ENCODE data around the gene KRT84.

Gene KRT84

GRCh38 chr12:52405922-52406385 lies 20.5 kb upstream of the KRT84 start, which contains the start of gene KRT82:
TSS of gene KRT82 (minus strand) at chr12:52406335. CDS start at chr12:52406277, 58 bp downstream.
- no peaks in the 10 kb centered on the region for H3K36me3 ChIP-seq (ENCODE audit: control insufficient read depth in 2 of 2, insufficient read depth in 1 of 2, low read length in 2 of 2)
- ChIA-PET CTCF (interaction anchor here (0.6 to 4.7 kb wide), 2 partner anchors 11 to 252 kb away, joined by 3 to 26 read pairs; no protein-coding TSS in a partner anchor), POLR2A (no interaction called here)
- no peak for TF ChIP-seq SETDB1 (IDR thresholded peaks at IDR 0.05; ENCODE audit: insufficient read length, low read length)
- no peak for TF ChIP-seq ZNF521 (tag by site-specific recombination; IDR thresholded peaks at IDR 0.05)
- TF ChIP-seq ZNF747 (tag by site-specific recombination; IDR thresholded peaks at IDR 0.05), result no peak
- TF ChIP-seq ZNF169 (tag by site-specific recombination; IDR thresholded peaks at IDR 0.05), result no peak
- no peak for TF ChIP-seq KLF1 (tag by site-specific recombination; IDR thresholded peaks at IDR 0.05)
- TF ChIP-seq, protein P1, sequence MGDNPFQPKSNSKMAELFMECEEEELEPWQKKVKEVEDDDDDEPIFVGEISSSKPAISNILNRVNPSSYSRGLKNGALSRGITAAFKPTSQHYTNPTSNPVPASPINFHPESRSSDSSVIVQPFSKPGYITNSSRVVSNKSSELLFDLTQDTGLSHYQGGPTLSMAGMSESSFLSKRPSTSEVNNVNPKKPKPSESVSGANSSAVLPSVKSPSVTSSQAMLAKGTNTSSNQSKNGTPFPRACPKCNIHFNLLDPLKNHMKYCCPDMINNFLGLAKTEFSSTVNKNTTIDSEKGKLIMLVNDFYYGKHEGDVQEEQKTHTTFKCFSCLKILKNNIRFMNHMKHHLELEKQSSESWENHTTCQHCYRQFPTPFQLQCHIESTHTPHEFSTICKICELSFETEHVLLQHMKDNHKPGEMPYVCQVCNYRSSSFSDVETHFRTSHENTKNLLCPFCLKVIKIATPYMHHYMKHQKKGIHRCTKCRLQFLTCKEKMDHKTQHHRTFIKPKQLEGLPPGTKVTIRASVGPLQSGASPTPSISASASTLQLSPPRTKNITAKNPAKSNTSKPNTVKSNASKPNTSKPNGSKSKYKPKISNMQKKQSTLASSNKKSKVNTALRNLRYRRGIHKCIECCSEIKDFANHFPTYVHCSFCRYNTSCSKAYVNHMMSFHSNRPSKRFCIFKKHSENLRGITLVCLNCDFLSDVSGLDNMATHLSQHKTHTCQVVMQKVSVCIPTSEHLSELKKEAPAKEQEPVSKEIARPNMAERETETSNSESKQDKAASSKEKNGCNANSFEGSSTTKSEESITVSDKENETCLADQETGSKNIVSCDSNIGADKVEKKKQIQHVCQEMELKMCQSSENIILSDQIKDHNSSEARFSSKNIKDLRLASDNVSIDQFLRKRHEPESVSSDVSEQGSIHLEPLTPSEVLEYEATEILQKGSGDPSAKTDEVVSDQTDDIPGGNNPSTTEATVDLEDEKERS (tag by site-specific recombination; IDR thresholded peaks at IDR 0.05), result no peak
- TF ChIP-seq, protein P2, sequence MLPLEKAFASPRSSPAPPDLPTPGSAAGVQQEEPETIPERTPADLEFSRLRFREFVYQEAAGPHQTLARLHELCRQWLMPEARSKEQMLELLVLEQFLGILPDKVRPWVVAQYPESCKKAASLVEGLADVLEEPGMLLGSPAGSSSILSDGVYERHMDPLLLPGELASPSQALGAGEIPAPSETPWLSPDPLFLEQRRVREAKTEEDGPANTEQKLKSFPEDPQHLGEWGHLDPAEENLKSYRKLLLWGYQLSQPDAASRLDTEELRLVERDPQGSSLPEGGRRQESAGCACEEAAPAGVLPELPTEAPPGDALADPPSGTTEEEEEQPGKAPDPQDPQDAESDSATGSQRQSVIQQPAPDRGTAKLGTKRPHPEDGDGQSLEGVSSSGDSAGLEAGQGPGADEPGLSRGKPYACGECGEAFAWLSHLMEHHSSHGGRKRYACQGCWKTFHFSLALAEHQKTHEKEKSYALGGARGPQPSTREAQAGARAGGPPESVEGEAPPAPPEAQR (tag by site-specific recombination; IDR thresholded peaks at IDR 0.05), result no peak
- no peak for TF ChIP-seq ZFP69B (tag by site-specific recombination; IDR thresholded peaks at IDR 0.05)
- TF ChIP-seq ZNF132 (tag by site-specific recombination; IDR thresholded peaks at IDR 0.05; ENCODE audit: borderline replicate concordance), result no peak
- no peak for TF ChIP-seq CTCF (tag by site-specific recombination; IDR thresholded peaks at IDR 0.05)
- TF ChIP-seq ZNF624 (tag by site-specific recombination; IDR thresholded peaks at IDR 0.05), result no peak
- no peak for TF ChIP-seq KLF9 (tag by site-specific recombination; IDR thresholded peaks at IDR 0.05; ENCODE audit: low read depth)
- TF ChIP-seq, protein P3, sequence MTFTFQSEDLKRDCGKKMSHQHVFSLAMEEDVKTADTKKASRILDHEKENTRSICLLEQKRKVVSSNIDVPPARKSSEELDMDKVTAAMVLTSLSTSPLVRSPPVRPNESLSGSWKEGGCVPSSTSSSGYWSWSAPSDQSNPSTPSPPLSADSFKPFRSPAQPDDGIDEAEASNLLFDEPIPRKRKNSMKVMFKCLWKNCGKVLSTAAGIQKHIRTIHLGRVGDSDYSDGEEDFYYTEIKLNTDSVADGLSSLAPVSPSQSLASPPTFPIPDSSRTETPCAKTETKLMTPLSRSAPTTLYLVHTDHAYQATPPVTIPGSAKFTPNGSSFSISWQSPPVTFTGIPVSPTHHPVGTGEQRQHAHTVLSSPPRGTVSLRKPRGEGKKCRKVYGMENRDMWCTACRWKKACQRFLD (tag by site-specific recombination; IDR thresholded peaks at IDR 0.05), result no peak
- TF ChIP-seq KLF7 (tag by site-specific recombination; IDR thresholded peaks at IDR 0.05; ENCODE audit: borderline replicate concordance), result no peak
- no peak for TF ChIP-seq ZBTB20 (tag by site-specific recombination; IDR thresholded peaks at IDR 0.05)
- no peak for TF ChIP-seq ZNF302 (tag by site-specific recombination; IDR thresholded peaks at IDR 0.05; ENCODE audit: low read depth)
- TF ChIP-seq ZNF133 (tag by site-specific recombination; IDR thresholded peaks at IDR 0.05), result no peak
- no peak within 1 kb of the TSS for H3K4me3 ChIP-seq (ENCODE audit: low read depth, low read length)
- H3K9me3 ChIP-seq (ENCODE audit: control insufficient read depth, insufficient read depth, low read depth, low read length), result no peaks in the 10 kb centered on the region
- no peak within 1 kb of the TSS for H3K27ac ChIP-seq (ENCODE audit: extremely low read depth, low read depth, low read length)
- H3K4me1 ChIP-seq (ENCODE audit: control insufficient read depth, insufficient read depth, low read length), result no peaks in the 10 kb centered on the region

DNA sequence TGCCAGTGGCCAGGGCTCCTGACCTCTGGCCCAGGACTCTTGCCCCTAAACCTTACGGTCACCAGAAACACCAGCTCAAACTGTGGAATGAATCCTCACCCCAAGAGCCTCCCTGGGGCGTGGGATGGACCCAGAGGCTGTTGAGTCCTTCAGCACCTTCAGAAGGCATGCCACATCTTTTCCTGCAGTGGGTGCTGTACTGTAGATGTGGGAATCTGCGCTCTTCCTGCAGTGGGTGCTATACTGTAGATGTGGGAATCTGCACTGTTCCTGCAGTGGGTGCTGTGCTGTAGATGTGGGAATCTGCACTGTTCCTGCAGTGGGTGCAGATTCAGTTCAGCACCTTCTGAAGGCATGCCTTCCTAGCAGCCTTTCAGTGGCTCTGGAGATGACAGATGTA lies 19.5 kb upstream of the KRT84 start:
- POLR2A ChIA-PET, result no interaction called here

More for the DNA sequence above, 19.5 kb upstream of the KRT84 start:
- Histone ChIP-seq H3K36me3 (ENCODE audit: control insufficient read depth in 2 of 2, insufficient read depth in 1 of 2, low read length in 2 of 2) (no peaks in the 10 kb centered on the region), H3K27ac (ENCODE audit: extremely low read depth, low read depth, low read length) (no peak overlapping the region), H3K9me3 (ENCODE audit: control insufficient read depth, insufficient read depth, low read depth, low read length) (no peaks in the 10 kb centered on the region), H3K4me1 (ENCODE audit: control insufficient read depth, insufficient read depth, low read length) (no peaks in the 10 kb centered on the region), H3K4me3 (ENCODE audit: low read depth, low read length) (no peak overlapping the region)
- CTCF ChIA-PET, result interaction anchor here (0.6 to 4.7 kb wide), 2 partner anchors 10 to 116 kb away, joined by 8 to 26 read pairs; no protein-coding TSS in a partner anchor
- TF ChIP-seq OSR2 (tag by site-specific recombination; IDR thresholded peaks at IDR 0.05) (no peak), CTCF (tag by site-specific recombination; IDR thresholded peaks at IDR 0.05) (peak; percentile 46), WT1 (tag by site-specific recombination; IDR thresholded peaks at IDR 0.05) (no peak)

Measured in HEK293 (cell line).